ENCODE measurements around the gene METAP1.
"Not testable (repeated sequence)": the region's sequence is repeated elsewhere in the genome, so short reads cannot be mapped to it uniquely, and the experiment has no call there.

The METAP1 gene

GRCh38 chr4:99091216-99091575 lies 95.7 kb downstream of the METAP1 start:
- no peak for DNase-seq

- DNase-seq, result not testable (repeated sequence)
Measured at GRCh38 chr4:99091841-99092240, 96.3 kb downstream of the METAP1 start.

- DNase-seq, result no peak
Measured at GRCh38 chr4:99099311-99099710, 103.8 kb downstream of the METAP1 start.

- not testable (repeated sequence) for DNase-seq
Measured at GRCh38 chr4:99099814-99100213, 104.3 kb downstream of the METAP1 start.

- no peak for DNase-seq
Measured at GRCh38 chr4:99100876-99101275, 105.4 kb downstream of the METAP1 start.

- DNase-seq, result no peak
Measured at GRCh38 chr4:99102634-99103033, 107.1 kb downstream of the METAP1 start.

GRCh38 chr4:99103166-99103565 lies 107.6 kb downstream of the METAP1 start:
- DNase-seq, result no peak

GRCh38 chr4:99104153-99104552 lies 108.6 kb downstream of the METAP1 start:
- no peak for DNase-seq

- not testable (repeated sequence) for DNase-seq
Measured at GRCh38 chr4:99109286-99109685, 113.8 kb downstream of the METAP1 start.

Measured in nucleus accumbens (tissue), 56 donors.